HCEC 1CT (cell line): ENCODE results near the gene PPHLN1.
"Not testable (repeated sequence)": the region's sequence is repeated elsewhere in the genome, so short reads cannot be mapped to it uniquely, and the experiment has no call there.

ENCODE experiments used
- DNase-seq: peaks from one replicate; pipeline ENCODE4 v3.0.0-alpha.2; 2017

Gene PPHLN1

DNA sequence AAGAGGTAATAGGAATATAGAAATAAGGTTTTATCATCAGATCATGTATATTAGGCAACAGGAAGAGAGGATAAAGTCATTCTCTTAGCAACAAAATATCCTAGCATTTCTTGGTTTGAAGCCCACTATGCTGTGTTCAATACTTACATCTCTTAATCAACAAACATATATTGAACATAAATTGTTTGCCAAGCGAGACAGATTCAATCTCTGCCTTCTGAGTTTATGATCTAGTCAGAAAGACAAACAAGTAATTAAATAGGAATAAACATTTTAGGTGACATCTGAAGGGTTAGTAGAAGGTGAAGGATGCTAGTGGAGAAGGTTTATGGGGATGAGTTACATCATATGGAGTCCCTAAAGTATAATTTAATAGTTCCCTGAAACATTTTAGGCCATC, 54.8 kb downstream of the PPHLN1 start:
- no peak for DNase-seq

DNA sequence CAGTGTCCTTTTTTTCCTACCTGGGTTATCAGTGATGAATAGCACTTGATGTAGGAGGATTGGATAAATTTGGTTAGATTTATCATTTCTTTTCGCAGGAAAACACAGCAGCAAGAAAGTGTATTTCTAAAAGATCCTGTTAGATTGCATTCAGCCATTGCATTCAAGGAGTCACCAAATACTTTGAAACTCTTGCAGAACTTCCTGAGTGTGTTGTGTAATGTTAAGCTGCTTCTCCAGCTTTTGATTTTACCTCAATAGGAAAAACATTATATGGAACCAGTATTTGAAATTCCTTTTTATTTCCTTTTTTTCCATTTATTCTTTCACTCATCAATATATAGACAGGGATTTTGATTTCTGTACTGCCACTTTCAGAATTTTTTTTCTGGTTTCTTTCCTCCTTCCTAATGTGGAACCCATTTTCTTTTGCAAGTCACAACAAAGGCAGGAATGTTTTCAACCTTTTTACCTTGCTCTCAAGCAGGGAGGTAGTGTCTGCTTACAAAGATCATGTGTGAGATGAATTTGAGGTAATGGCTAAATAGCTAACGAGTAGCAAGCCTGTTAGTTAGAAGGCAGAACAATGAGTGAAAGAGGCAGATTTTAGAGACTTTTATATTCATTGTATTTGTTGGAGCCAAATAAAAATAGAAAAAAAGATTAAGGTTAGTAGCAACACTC, 56.2 kb downstream of the PPHLN1 start:
- DNase-seq = peak; percentile 19

DNA sequence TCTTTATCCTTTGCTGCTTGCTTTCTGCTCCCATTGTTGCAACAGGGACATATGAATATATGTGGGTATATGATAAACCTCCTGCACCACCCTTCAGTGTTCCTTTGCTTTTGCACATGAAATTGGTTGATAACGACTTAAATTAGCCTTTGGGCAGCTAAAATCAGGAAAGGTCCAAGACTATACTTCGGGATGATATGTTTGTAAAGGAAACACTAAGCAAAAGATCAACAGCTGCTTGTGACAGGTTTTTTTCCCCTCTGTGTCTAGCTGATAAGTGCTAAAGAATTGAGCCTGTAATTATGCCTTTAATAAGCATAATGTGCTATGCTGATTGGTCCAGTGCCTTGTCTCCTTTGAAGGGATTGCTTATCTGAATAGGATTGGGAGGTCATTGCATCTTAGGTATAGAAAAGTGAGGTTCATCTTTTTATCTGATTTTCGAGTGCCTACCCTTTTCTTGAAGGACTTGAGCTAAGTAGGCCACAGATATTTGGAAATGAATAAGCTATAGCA, 59.4 kb downstream of the PPHLN1 start:
- no peak for DNase-seq

DNA sequence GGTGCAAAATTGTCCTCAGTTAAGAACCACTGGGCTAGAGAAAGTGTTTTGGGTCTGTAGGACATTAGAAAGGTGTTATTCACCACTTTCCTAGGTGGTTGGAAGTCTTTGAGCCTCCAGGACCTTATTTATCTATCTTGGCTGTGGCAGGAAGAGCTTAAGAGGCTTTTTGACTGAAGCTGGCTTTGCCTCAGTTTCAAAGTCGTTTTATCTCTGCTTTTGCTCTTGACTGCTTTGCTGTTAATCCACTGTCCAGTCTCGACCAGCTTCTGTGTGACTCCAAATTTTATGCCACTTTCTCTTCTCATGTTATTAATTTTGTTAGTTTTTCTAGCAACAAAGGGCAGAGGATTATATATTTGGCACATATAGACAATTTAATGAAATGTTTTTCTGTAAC, 60.3 kb downstream of the PPHLN1 start:
- no peak for DNase-seq

DNA sequence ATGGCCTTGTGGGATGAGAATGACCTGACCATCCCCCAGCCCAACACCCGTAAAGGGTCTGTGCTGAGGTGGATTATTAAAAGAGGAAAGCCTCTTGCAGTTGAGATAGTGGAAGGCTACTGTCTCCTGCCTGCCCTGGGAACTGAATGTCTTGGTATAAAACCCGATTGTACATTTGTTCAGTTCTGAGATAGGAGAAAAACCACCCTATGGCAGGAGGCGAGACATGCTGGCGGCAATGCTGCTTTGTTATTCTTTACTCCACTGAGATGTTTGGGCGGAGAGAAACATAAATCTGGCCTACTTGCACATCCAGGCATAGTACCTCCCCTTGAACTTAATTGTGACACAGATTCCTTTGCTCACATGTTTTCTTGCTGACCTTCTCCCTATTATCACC, 62.1 kb downstream of the PPHLN1 start:
- not testable (repeated sequence) for DNase-seq

DNA sequence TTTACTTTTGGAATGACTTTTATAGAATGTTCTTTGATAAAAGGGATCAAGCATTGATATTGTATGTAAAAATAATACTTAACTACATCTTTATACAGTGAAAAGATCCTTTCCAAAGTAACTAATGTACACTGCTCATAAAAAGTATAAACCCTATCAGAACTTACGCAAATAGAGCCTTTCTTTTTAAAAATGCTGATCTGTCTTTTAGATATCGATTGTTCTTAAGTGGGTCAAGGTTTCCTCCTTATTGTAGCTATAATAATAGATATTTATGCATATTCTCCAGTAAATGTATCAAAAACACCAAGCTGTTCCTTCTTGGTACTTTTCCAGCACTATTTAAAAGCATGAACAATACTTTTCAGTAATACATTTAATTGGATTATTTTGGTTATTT, 68.5 kb downstream of the PPHLN1 start:
- DNase-seq = no peak

DNA sequence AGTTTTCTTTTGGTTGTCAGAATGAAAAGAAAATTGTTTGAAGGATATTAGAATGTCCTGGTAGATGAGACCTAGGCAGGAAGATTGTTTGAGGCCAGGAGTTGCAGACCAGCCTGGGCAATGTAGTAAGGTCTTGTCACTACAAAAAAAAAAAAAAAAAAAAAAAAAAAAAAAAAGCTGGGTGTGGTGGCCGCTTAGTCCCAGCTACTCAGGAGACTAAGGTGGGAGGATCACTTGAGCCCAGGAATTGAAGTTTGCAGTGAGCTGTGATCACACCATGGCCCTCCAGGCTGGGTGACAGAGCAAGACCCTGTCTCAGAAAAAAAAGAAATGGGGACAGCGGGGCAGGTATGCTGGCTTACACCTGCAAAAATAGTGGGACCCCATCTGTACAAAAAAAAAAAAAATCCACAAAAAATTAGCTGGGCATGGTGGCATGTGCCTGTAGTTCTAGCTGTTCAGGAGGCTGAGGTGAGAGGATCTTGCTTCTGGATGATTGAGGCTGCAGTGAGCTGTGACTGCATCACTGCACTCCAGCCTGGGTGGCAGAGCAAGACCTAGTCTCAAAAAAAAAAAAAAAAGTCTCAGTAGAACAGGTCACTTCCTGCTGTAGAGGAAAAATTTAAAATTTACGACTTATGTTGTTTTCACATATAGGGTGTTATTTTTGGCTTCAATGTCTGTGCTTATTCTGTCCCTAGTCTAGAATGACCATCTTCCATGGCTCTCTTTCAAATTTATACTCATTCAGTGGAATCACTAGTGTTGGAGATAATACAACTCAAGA, 70.7 kb downstream of the PPHLN1 start:
- no peak for DNase-seq

DNA sequence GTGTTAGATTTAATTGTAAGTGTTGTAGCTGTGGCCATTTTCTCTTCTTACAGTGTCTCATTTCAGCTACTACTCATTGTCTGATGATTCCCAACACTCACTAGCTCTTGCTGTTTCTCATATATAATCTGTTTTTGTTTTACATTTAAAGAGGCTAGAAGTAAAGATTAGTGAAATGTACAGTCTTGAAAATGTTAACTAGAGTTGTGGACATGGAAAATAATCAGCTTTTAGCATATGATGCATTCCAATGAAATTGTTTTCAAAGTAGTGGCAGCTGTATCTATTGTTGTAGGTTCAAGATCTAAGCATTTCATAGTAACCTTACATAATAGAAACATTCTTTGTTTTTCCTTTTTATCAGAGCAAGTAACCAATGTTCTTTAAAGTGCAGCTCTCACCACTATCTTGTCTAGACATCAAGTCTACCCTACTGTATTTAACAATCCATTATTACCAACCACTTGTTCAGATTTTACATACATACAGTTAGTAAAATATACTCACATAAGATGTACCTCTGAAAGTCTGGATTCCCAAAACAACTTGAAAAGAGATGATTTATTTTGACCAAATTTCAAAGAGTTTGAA, 76.9 kb downstream of the PPHLN1 start:
- DNase-seq = no peak

DNA sequence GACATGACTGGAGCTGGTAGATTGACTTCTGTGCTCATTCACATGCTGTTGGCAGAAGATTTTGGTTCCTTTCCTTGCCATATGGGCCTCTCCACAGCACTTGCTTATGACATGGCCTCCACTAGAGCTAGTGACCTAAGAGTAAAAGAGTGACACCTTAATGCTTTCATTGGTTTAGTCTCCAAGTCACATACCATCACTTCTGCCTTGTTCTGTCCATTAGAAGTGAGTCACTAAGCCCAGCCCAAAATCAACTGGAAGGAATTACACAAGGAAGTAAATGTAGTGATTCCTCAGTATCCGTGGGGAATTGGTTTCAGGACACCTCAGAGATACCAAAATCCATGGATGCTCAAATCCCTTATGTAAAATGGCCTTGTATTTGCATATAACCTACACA, 81.3 kb downstream of the PPHLN1 start:
- DNase-seq = no peak

DNA sequence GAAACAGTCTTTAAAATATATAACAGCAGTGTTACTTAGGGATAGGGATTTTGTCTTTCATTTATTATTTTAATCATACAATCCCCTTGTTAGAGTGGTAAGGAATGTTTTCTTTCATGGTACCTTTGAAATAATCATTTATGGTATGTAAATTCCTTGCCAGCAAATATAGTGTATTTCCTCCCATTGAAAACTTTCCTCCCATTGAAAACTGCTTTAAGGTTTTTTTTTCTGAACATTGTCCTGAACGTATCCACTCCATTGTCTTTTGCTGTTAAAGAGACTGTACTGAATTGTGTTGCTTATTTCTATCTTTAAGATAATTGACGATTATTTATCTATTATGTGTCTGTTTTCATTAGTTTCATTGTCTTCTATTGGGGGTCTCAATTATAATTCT, 83.5 kb downstream of the PPHLN1 start:
- no peak for DNase-seq

DNA sequence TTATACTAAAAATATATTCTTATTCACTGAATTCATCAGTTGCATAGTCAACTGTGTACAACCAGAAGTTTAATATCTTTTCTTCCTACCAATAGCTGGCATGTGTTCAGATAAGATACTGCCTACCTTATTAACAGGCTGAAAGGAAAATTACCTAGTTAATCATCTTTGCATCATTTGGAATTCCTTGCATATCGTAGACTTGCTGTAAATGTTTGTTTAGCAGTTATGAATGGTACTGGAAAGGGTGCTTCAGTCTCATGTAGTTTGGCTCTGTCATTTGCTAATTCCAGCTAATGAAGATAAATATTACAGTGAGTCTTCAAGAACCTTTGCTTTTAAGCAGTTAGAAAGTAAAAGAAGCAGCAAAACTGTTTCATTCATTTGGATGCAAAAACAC, 84.4 kb downstream of the PPHLN1 start:
- no peak for DNase-seq

DNA sequence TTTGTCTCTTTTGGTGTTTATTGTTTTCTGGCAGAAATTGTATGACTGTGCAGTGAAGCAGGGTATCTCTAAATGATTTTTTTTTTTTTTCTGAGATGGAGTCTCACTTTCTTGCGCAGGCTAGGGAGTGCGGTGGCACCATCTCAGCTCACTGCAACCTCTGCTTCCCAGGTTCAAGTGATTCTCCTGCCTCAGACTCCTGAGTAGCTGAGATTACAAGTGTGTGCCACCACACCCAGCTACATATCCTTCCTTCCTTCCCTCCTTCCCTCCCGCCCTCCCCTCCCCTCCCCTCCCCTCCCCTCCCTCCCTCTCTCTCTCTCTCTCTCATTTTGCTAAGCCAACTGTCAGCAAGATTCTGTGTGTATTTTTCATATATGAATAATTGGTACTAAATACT, 94.4 kb downstream of the PPHLN1 start:
- no peak for DNase-seq

DNA sequence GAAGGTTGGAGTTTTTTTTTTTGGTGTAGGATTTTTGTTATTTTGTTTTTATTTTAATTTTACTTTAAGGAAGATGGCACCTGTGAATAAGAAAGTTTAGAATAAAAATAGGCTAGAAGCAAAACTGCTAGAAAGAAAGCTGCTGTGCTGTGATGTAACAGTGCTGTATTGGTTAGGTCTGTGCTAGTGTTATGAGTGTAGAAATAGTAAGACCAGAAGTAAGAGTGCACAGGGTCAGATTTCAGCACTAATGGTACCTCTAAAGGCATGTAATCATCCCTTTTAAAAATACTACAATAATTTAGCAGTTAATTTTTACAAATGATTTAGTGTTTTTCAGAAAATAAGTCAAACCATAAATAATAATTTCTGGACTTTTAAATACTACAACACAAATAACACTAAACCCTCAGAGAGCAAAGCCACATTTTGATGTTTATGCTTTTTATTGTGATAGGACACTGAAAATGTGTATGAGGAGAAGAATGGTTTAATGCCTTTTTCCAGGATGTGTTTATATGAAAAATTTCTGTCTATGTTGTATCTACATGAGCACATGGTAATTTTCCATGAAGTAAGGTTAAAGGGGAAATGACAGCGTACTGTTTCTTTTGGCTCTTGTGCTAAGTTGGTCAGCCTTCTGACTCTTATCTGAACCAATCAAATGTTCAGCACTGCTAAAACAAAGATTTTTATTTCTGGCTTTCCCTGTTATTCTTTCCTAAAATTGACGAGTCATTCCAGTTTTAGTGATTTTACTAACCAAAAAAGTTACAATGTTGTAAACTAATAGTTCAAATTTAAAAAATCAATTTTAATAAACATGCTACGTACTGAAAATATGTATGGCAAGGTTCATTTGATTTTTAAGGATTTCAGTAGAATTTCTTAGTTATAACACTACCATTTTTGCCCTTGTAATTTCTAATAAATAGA, 96.1 kb downstream of the PPHLN1 start:
- DNase-seq = peak; percentile 23

DNA sequence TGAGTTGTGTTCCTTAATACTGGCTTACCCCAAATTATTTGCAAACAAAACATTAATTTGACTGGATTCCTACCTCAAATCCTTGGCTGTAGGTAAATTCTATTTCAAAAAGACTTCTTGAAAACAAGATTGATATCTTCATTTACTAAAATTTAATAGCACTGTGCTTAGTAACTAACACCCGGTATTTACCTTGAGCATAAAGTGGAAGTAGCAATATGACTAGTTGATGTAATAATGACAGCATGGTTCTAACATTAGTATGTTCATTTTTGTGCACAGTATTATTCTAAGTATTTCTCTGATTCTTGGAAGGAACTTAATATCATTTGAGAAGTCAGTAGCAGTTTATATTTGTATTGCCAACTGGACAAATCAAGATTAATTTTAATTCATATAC, 96.8 kb downstream of the PPHLN1 start:
- no peak for DNase-seq

DNA sequence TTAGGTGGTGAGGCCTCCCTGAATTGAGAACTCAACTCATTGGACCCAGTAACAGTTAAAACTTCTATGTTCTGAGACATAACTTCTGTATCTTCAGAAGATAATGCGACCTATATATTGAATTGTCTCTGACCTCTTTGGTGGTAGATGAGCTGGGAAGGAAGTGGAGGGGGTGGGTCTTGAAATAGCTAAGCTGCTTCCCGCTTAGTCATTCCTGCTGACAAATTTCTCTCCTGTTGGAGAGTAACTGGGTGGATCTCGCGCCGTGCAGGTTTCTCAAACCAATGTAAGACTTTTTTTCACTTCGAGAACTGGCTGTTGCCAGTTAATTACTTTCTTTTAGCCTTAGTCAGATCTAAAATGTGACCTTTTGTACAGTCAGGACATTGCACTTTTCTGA, 100.8 kb downstream of the PPHLN1 start:
- DNase-seq = peak; percentile 36

DNA sequence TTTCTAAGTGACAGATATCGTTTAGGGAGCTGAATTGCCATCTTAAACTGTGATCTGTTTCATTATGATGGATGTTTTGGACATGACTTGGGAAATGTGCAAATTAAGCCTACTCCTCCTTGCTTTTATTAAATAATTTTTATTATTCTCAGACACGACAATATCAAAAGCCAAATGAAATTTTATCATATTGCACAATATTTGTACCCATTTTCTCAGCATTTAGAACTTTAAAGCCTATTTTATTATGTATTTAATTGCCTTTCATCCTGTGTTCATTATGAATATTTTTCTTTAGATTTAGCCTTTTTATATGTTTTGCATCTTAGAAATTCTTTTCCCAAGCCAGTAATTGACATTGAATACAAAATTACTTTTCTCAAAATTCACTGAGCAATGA, 102.9 kb downstream of the PPHLN1 start:
- no peak for DNase-seq

DNA sequence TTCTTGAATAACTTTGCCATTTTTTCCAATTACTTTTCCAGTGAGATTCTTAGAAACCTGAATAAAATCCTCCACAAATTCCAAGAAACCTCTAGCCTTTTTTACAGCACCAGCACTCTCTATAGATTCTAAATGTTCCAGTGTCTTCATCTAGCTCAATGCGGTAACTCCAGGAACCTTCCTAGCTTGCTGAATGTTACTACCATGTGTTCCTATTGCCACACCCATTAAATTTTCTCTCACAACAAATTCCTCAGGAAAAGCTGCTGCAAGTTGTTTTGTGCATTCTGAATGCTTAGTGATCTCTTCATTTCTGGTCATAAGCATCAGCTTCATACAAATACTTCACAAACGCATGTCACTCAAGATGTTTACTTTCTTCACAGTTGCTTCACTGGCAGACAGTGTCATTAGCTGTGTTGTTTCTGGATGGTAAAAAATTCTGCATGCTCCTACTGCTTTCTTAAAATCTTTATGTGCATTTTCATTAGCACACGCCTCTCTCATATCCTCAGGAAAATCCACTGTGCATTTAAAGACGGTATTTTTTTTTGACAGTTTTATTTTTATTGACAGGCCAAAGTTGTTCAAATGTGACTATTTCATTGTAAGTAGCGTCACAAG, 106.7 kb downstream of the PPHLN1 start:
- DNase-seq = no peak

DNA sequence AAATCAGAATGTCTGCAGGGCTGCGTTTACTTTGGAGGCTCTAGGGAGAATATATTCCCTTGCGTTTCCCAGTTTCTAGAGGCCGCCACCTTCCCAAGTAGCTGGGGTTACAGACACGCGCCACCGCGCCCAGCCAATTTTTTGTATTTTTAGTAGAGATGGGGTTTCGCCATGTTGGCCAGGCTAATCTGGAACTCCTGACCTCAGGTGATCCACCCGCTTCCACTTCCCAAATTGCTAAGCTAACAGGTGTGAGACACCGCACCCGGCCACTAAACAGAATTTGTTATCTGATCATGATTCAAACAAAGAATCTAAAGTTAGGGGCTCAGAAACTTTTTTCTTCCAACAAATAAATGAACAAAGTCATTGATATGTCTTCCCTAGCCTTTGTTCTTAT, 114.6 kb downstream of the PPHLN1 start:
- no peak for DNase-seq

DNA sequence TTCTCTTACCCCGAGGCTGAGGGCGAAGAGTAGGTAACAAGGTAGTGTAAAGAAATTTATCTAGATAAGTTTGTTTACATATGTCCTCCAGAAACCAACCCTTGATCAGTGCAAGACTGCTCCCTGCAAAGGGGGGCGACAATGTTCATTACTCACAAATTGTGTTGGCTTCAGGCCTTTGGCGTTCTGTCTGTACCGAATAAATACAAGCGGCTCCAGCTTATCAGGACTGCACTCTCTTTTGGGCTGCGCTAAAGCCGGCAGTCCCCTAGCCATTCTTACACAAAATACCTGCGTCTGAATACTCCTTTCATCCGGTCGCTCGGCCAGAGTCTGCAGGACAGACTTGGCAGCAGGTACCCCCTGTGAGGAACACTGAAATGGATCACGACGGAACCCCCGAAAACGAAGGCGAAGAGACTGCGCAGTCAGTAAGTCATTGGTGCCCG, 116.4 kb downstream of the PPHLN1 start:
- DNase-seq = no peak

DNA sequence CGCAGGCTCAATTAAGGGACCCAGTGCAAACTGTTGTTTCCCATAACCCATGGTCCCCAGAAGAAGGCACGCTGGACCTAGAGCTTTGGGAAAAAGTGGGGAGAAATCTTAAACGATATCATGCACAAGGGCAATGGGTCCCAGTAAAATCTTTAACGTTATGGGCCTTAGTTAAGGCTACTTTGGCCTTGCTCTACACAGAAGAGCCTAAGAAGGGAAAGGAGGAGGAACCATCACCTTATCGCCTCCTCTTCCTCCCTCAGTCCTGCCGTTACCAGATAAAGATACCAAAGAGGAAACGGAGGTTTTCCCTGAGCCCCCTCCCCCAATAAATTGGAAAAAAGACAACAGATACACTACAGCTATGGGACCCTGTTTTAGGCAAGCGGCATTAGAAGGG, 116.9 kb downstream of the PPHLN1 start:
- DNase-seq = no peak

DNA sequence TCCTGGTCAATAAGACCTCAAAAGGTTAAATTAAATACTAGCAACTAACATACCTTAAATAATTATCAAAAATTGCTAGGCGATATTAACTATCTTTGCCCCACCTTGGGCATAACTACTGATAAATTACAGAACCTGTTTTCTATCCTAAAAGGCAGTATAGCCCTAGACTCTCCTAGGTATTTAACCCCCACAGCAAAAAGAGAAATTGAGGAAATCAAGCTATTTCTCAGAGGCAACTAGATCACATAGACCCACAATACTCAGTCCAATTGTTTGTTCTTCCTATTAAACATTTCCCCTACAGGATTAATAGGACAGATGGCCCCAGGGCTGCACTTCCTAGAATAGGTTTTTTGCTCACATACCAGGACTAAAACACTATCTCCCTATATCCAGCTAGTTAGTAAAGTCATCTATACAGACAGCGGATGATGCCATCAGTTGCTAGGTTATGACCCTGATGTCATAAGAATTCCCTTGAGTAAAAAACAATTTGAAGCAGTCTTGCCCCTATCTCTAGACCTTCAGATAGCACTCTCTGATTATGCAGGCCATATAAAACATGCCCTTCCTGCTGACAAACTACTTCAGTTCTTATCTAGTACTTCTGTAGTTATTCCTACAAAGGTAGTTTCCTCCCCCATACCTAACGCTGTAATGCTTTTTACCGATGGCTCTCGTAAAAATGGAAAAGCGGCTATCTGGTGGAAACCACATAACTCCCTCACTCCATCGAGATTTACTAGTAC, 118.4 kb downstream of the PPHLN1 start:
- DNase-seq = no peak

DNA sequence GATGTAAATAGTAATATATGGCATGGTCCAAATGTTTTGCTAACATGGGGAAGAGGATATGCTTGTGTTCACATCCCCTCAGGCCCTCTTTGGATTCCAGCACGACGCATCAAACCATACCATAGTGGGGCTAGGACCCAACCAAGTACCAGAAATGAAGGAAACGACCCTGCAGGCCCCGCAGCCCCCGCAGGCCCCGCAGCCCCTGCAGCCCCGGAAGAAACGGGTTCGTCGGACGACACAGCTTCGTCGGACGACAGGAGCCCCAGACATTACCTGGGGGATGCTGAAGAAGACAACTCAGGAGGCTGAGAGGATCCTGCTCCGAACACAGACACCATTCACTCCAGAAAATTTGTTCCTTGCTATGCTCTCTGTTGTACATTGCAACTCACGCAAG, 119.9 kb downstream of the PPHLN1 start:
- no peak for DNase-seq
